IMR-90 (cell line): ENCODE results near the gene PLXNA4. TPM values are rescaled to one million over a fixed set of nuclear protein-coding genes. Genes with fewer than 3 reads are reported as not detected.

ENCODE experiments used
- ATAC-seq: fragments of 200-7000 bp; cut with Tn5 transposase; 2 replicates; pipeline ENCODE4 v1.9.1; 2020; ENCODE audit warnings: low read depth, mild to moderate bottlenecking, moderate library complexity
- BruUV-seq: library from RNA; stranded (reverse); fragments of 400-500 nt; replicated peaks from 2 replicates; lab custom pipeline; 2021; lab: Mats Ljungman, UMichigan
- CTCF ChIA-PET: fragments of 300-600 bp; formaldehyde crosslinking; extraction: SDS; loops from one replicate; lab custom pipeline; 2021; ENCODE audit warnings: antibody characterized with exemption; lab: Yijun Ruan, JAX
- POLR2A ChIA-PET: fragments of 300-600 bp; sonication (Branson Sonifier 250); formaldehyde crosslinking; loops from one replicate; lab custom pipeline; 2022; ENCODE audit warnings: antibody characterized with exemption; ENCODE audit not compliant: unreplicated experiment; lab: Charles Lee
- DNase-seq: peaks from one replicate; pipeline ENCODE4 v3.0.0; 2013
- H2AFZ ChIP-seq: replicated peaks from 2 replicates; pipeline ENCODE3; 2013; ENCODE audit warnings: low read length, mild to moderate bottlenecking; ENCODE audit not compliant: poor library complexity
- H2AK5ac ChIP-seq: 2 replicates; pipeline ENCODE4 v1.6.1; 2013; ENCODE audit warnings: low read depth, low read length, inconsistent platforms
- H2AK9ac ChIP-seq: replicated peaks from 2 replicates; pipeline ENCODE3; 2013; ENCODE audit warnings: mild to moderate bottlenecking, low read depth, low read length, moderate library complexity; ENCODE audit not compliant: poor library complexity
- H2BK120ac ChIP-seq: 2 replicates; pipeline ENCODE4 v1.6.1; 2013; ENCODE audit warnings: low read depth, low read length, inconsistent platforms
- H2BK15ac ChIP-seq: 3 replicates; pipeline ENCODE4 v1.6.1; 2013; ENCODE audit warnings: low read depth, low read length, inconsistent platforms
- H2BK20ac ChIP-seq: 2 replicates; pipeline ENCODE4 v1.6.1; 2013; ENCODE audit warnings: low read depth, mild to moderate bottlenecking, inconsistent platforms, low read length, moderate library complexity
- H2BK5ac ChIP-seq: 2 replicates; pipeline ENCODE4 v1.6.1; 2013; ENCODE audit warnings: mild to moderate bottlenecking, low read depth, low read length, inconsistent platforms; ENCODE audit not compliant: poor library complexity, severe bottlenecking
- H3K14ac ChIP-seq: replicated peaks from 2 replicates; pipeline ENCODE4 v1.6.1; 2013; ENCODE audit warnings: low read depth, low read length, inconsistent platforms
- H3K18ac ChIP-seq: 2 replicates; pipeline ENCODE4 v1.6.1; 2013; ENCODE audit warnings: low read depth, low read length, control low read depth
- H3K23ac ChIP-seq: 2 replicates; pipeline ENCODE4 v1.6.1; 2013; ENCODE audit warnings: low read depth, low read length, inconsistent platforms
- H3K27ac ChIP-seq: 2 replicates; pipeline ENCODE4 v1.5.1; 2013; ENCODE audit warnings: mild to moderate bottlenecking, control low read depth, low read length; ENCODE audit not compliant: insufficient read depth
- H3K27me3 ChIP-seq: 2 replicates; pipeline ENCODE4 v1.6.1; 2013; ENCODE audit warnings: low read length; ENCODE audit not compliant: control insufficient read depth, insufficient read depth
- H3K36me3 ChIP-seq: 2 replicates; pipeline ENCODE4 v1.6.1; 2013; ENCODE audit warnings: low read length, mixed read lengths; ENCODE audit not compliant: control insufficient read depth, insufficient read depth
- H3K4ac ChIP-seq: 2 replicates; pipeline ENCODE4 v1.6.1; 2013; ENCODE audit warnings: low read depth, low read length, inconsistent platforms
- H3K4me1 ChIP-seq: 2 replicates; pipeline ENCODE4 v1.6.1; 2013; ENCODE audit warnings: low read length, mixed read lengths; ENCODE audit not compliant: control insufficient read depth, insufficient read depth
- H3K4me2 ChIP-seq: 2 replicates; pipeline ENCODE4 v1.6.1; 2013; ENCODE audit warnings: low read depth, mild to moderate bottlenecking, control low read depth, low read length, moderate library complexity
- H3K4me3 ChIP-seq: 2 replicates; pipeline ENCODE4 v1.5.1; 2013; ENCODE audit warnings: low read depth, mild to moderate bottlenecking, control low read depth, low read length, moderate library complexity; ENCODE audit not compliant: insufficient read depth
- H3K56ac ChIP-seq: 2 replicates; pipeline ENCODE4 v1.6.1; 2013; ENCODE audit warnings: low read length, inconsistent platforms; ENCODE audit not compliant: insufficient read depth; ENCODE audit errors: extremely low read depth
- H3K79me1 ChIP-seq, 2 experiments: 2 replicates each; pipeline ENCODE4 v1.6.1; 2013; ENCODE audit warnings: low read length in 2 of 2, inconsistent platforms in 1 of 2, low read depth in 1 of 2
- H3K9ac ChIP-seq: 2 replicates; pipeline ENCODE4 v1.6.1; 2013; ENCODE audit warnings: low read depth, low read length, control low read depth
- H3K9me1 ChIP-seq: 2 replicates; pipeline ENCODE4 v1.6.1; 2013; ENCODE audit warnings: low read length, inconsistent platforms; ENCODE audit not compliant: insufficient read depth
- H3K9me3 ChIP-seq: 2 replicates; pipeline ENCODE4 v1.6.1; 2013; ENCODE audit warnings: low read length; ENCODE audit not compliant: control insufficient read depth, insufficient read depth
- H4K20me1 ChIP-seq: 2 replicates; pipeline ENCODE4 v1.6.1; 2013; ENCODE audit warnings: low read length, inconsistent platforms; ENCODE audit not compliant: insufficient read depth
- H4K5ac ChIP-seq: 2 replicates; pipeline ENCODE4 v1.6.1; 2013; ENCODE audit warnings: mild to moderate bottlenecking, low read depth, low read length, control low read depth
- H4K8ac ChIP-seq, 2 experiments: 2 replicates each; pipeline ENCODE4 v1.6.1; 2013; ENCODE audit warnings: low read depth in 2 of 2, low read length in 2 of 2, control low read depth in 1 of 2, inconsistent platforms in 1 of 2
- H4K91ac ChIP-seq: 2 replicates; pipeline ENCODE4 v1.6.1; 2013; ENCODE audit warnings: low read depth, low read length, inconsistent platforms; ENCODE audit not compliant: insufficient read depth
- CEBPB ChIP-seq: IDR thresholded peaks from 2 replicates; pipeline ENCODE4 v1.6.1; 2012; ENCODE audit warnings: low read depth, low read length, improper control_type of control experiment
- CHD1 ChIP-seq: IDR thresholded peaks from 2 replicates; pipeline ENCODE4 v1.6.1; 2012; ENCODE audit warnings: low read depth, low read length, improper control_type of control experiment
- CTCF ChIP-seq: conservative IDR thresholded peaks from 2 replicates; pipeline ENCODE4 v1.5.1; 2012; ENCODE audit warnings: mild to moderate bottlenecking, low read depth, low read length, improper control_type of control experiment
- ELK1 ChIP-seq: fragments of 150-350 bp; IDR thresholded peaks from 2 replicates; pipeline ENCODE4 v1.6.1; 2016; ENCODE audit warnings: low read depth, mild to moderate bottlenecking, low read length, moderate library complexity, borderline replicate concordance
- FOS ChIP-seq: fragments of 150-350 bp; IDR thresholded peaks from 2 replicates; pipeline ENCODE4 v1.6.1; 2016; ENCODE audit warnings: low read depth, low read length
- MAZ ChIP-seq: IDR thresholded peaks from 2 replicates; pipeline ENCODE4 v1.6.1; 2012; ENCODE audit warnings: low read depth, mild to moderate bottlenecking, low read length, improper control_type of control experiment, moderate library complexity, borderline replicate concordance
- POLR2A ChIP-seq: IDR thresholded peaks from 2 replicates; pipeline ENCODE4 v1.6.1; 2012; ENCODE audit warnings: mild to moderate bottlenecking, low read depth, low read length
- WGBS, 2 experiments: methylation state at CpG; one replicate each; pipeline versions ENCODE4 v1.1.5 to v1.1.7; 2013; ENCODE audit warnings: missing lambda C conversion rate in 2 of 2; ENCODE audit not compliant: insufficient read length in 1 of 2; ENCODE audit errors: extremely low coverage in 2 of 2; 5-methylcytosine and 5-hydroxymethylcytosine counted together
- dilution Hi-C: fragments of 300-500 bp; cut with HindIII; formaldehyde crosslinking; loops from one replicate; pipeline ENCODE4 v1.14.3; 2018; ENCODE audit warnings: low sequenced_read_pairs; ENCODE audit not compliant: unreplicated experiment
- in situ Hi-C: fragments of 300-500 bp; cut with MboI; formaldehyde crosslinking; loops from 3 replicates; pipeline ENCODE4 v1.14.3; 2019; ENCODE audit warnings: low sequenced_read_pairs, inconsistent platforms, mixed read lengths
- intact Hi-C: fragments of 100-400 bp; cut with micrococcal nuclease; formaldehyde crosslinking; loops from 2 replicates; pipeline ENCODE4 v1.10.0; 2022
- polyA plus RNA-seq, 3 experiments: library from polyadenylated mRNA; depleted of rRNA; stranded (reverse); fragments of >200 nt; gene quantifications; 2 replicates each; pipeline ENCODE4 v1.2.3, GENCODE V29; 2012; ENCODE audit warnings: low replicate concordance in 1 of 3
- total RNA-seq: library from RNA; depleted of rRNA; stranded (reverse); fragments of >200 nt; gene quantifications from 2 replicates; pipeline ENCODE4 v1.2.3, GENCODE V29; 2012

Gene PLXNA4
- total and polyA plus RNA-seq, 2 of the 4 experiments (the other 2 are of a cell fraction), result under 0.01 TPM

DNA sequence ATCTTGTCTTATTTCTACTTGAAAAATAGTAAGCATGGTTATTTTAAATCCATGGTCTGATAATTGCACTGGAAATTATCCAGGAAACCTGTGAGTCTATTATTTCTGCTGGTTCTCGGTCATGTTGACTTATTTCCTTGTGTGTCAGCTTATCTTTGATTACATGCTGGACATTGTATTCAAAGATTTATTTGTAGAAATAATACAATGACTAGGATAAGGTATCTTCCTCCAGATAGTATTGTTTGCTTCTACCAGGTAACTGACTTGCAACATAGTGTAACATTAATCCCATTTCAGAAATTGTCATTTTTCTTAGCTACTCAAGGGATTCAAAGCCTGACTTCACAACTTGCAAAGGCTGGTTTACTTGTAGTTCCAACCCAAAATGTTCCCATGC is 33.4 kb downstream of the PLXNA4 start:
- Histone ChIP-seq H4K20me1 (no peaks in the 10 kb centered on the region), H3K27ac (no peak overlapping the region), H3K9me3 (no peaks in the 10 kb centered on the region), H3K27me3 (no peaks in the 10 kb centered on the region), H3K36me3 (no peaks in the 10 kb centered on the region), H3K79me1 (no peaks in the 10 kb centered on the region), H3K9ac (no peak overlapping the region), H2BK20ac (no peak overlapping the region), H2AK9ac (no peak overlapping the region), H2BK5ac (no peak overlapping the region), H4K5ac (no peak overlapping the region), H2BK120ac (no peak overlapping the region), H2AFZ (no peak overlapping the region), H3K9me1 (no peaks in the 10 kb centered on the region), H3K18ac (no peak overlapping the region), H4K91ac (no peak overlapping the region), H3K4me3 (no peak overlapping the region), H4K8ac (no peak overlapping the region), H3K56ac (no peak overlapping the region), H2BK15ac (no peak overlapping the region), H3K23ac (no peak overlapping the region), H3K4ac (no peak overlapping the region), H3K4me2 (no peak overlapping the region), H3K4me1 (no peaks in the 10 kb centered on the region), H3K14ac (no peak overlapping the region), H2AK5ac (no peak overlapping the region)
- WGBS, 2 experiments, result no CpG with 5 or more reads among the region's 1 CpG
- TF ChIP-seq CHD1, result no peak
- no peak for TF ChIP-seq POLR2A
- no peak for TF ChIP-seq CEBPB
- no peak for TF ChIP-seq FOS
- no peak for TF ChIP-seq ELK1
- TF ChIP-seq MAZ, result no peak
- TF ChIP-seq CTCF, result no peak
- ATAC-seq (no peak), DNase-seq (no peak)
- intact Hi-C loops (no loop called here), dilution Hi-C loops (no loop called here), in situ Hi-C loops (no loop called here)
- no TSS peak for BruUV-seq
- POLR2A ChIA-PET, result no interaction called here
- CTCF ChIA-PET, result no interaction called here
